ENCODE results near the gene TKT.

GRCh38 chr3:53199834-53200233 lies 56.0 kb downstream of the TKT start:
- no peak for TF ChIP-seq EZH2 (IDR thresholded peaks at IDR 0.05; ENCODE audit: borderline replicate concordance, low read length)
- peak; percentile 54 for TF ChIP-seq CTCF (IDR thresholded peaks at IDR 0.05; ENCODE audit: low read length)
